AG09309 (cell line): ENCODE results near the gene RALB.
"Not testable (repeated sequence)": the region's sequence is repeated elsewhere in the genome, so short reads cannot be mapped to it uniquely, and the experiment has no call there.

ENCODE experiments used
- DNase-seq: peaks from one replicate; pipeline ENCODE4 v3.0.0-alpha.2; 2010; ENCODE audit warnings: low read depth
- H3K4me3 ChIP-seq: 2 replicates; pipeline ENCODE4 v1.5.1; 2011; ENCODE audit warnings: mild to moderate bottlenecking, low read depth, low read length, moderate library complexity; ENCODE audit not compliant: control insufficient read depth
- TF ChIP-seq, protein P1 (sequence below): IDR thresholded peaks from 2 replicates; pipeline ENCODE4 v1.5.1; 2011; ENCODE audit warnings: mild to moderate bottlenecking, low read depth, low read length, inconsistent platforms; ENCODE audit not compliant: insufficient read depth, control insufficient read depth; ENCODE audit errors: missing control alignments

RALB gene

DNA sequence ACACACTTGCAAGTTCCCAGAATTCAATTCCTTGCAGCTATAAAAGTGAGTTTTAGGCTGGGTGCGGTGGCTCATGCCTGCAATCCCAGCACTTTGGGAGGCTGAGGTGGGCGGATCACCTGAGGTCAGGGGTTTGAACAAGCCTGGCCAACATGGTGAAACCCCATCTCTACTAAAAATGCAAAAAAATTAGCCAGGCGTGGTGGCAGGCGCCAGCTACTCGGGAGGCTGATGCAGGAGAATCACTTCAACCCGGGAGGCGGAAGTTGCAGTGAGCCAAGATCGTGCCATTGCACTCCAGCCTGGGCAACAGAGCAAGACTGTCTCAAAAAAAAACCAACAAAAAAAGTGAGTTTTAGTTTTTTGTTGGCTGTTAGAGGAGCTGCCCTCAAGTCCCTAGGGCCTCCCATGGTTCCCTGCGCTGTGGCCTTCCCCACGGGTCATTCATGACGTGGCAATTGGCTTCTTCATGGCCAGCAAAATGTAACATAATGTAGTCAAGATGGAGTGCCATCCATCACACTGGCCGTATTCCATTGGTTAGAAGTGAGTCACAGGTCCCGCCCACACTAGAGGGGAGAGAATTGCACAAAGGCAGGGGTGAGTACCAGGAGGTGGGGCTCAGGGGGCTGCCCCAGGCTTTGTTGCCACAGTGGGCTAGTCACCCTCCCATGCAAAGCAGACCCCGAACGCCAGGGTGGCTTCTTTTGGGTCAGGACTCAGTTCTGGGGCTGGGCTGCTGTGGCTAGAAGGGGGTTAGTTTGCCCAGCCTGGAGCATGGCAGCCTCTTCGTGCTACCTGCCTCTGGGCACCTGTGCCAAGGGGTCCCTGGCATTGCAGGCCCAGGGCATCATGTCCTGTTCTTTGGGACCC, 55.6 kb downstream of the RALB start:
- TF ChIP-seq, protein P1, sequence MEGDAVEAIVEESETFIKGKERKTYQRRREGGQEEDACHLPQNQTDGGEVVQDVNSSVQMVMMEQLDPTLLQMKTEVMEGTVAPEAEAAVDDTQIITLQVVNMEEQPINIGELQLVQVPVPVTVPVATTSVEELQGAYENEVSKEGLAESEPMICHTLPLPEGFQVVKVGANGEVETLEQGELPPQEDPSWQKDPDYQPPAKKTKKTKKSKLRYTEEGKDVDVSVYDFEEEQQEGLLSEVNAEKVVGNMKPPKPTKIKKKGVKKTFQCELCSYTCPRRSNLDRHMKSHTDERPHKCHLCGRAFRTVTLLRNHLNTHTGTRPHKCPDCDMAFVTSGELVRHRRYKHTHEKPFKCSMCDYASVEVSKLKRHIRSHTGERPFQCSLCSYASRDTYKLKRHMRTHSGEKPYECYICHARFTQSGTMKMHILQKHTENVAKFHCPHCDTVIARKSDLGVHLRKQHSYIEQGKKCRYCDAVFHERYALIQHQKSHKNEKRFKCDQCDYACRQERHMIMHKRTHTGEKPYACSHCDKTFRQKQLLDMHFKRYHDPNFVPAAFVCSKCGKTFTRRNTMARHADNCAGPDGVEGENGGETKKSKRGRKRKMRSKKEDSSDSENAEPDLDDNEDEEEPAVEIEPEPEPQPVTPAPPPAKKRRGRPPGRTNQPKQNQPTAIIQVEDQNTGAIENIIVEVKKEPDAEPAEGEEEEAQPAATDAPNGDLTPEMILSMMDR = no peak
- DNase-seq = no peak
- H3K4me3 ChIP-seq = no peak overlapping the region

DNA sequence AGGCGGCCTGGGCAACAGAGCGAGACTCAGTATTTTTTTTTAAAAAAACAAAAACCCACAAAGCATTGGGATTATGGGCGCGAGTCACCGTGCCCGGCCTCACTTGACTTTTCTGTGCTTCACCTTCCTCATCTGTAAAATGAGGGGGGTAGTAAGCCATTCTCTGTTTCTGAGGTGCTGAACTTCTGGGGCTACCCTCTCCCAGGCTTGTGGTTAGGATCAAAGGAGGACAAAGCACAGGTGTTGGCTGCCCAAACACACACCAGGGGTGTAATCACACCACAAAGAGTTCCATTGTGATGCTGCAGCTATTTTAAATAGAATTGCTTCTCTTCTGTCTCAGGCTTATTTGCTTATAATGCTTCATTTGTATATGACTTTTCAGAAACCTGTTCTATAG, 57.5 kb downstream of the RALB start:
- TF ChIP-seq, protein P1 = no peak
- no peak overlapping the region for H3K4me3 ChIP-seq
- no peak for DNase-seq

DNA sequence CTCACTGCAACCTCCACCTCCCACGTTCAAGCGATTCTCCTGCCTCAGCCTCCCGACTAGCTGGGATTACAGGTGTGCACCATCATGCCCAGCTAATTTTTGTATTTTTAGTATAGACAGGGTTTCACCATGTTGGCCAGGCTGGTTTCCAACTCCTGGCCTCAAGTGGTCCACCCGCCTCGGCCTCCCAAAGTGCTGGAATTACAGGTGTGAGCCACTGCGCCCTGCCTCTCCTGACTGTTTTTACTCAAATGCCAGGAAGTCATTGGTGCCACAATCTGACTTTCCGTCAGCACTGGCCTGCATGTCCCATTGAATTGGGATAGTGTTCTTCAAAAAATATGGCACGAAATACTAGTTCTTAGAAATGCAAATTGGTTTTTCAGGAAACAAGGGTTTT, 58.2 kb downstream of the RALB start:
- H3K4me3 ChIP-seq, DNase-seq: not testable (repeated sequence)

DNA sequence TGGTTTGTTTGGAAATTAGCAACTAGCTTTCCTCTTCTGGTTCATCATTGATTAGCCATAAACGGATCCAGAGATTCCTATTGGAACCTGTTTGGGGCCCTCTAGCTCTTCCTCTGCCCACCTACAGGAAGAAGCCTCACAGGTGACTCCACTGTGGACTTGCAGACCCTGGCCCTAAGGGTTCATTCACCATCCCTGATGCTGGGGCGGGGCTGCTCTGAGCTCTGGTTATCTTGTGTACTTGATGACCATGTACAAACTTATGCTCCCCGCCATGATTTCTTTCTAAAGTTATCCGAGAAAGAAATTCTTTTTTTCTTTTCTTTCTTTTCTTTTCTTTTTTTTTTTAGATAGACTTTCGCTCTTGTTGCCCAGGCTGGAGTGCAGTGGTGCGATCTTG, 59.4 kb downstream of the RALB start:
- H3K4me3 ChIP-seq = no peak overlapping the region
- no peak for DNase-seq
- TF ChIP-seq, protein P1 = no peak

DNA sequence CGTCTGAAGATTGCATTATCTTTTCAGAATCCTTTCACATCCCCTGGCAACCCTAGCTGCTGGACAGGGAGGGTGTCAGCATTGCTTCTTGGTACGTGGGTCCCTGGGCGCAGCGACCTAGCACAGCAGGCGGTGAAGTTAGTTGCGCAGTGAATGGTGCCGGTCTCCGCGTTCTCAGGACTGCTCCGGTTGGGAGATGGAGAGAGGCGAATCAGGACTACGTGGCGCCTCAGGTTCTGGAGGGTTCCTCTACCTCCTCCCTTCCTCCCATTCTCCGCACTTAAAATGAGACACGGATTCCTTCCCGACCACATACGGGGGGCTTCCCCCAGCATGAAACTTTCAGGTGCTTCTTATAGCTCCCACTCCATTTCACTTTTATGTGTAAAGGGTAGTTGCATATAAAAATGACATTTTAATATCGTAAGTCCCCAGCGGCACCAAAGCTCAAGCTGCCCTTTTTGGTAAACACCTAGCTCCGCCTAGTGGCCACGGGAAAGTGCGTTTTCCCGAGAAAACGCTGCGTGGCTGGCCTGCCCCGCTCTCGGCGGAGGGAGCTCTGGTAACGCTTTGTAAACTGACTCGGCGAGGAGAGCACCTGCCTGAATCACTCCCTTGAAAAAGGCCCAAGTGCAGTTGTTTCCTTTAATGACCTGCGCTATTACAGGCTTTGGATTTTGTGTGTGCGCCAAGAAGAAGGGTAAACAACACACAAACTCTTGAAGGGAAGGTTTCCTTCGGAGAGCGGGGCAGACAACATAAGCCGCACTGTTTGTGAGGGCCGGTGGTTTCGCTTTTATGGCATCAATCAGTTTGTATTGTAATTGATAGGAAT, 60.4 kb downstream of the RALB start:
- peak; percentile 46 for DNase-seq
- TF ChIP-seq, protein P1 = peak; percentile 90
- peak overlapping the region; percentile 54 for H3K4me3 ChIP-seq

DNA sequence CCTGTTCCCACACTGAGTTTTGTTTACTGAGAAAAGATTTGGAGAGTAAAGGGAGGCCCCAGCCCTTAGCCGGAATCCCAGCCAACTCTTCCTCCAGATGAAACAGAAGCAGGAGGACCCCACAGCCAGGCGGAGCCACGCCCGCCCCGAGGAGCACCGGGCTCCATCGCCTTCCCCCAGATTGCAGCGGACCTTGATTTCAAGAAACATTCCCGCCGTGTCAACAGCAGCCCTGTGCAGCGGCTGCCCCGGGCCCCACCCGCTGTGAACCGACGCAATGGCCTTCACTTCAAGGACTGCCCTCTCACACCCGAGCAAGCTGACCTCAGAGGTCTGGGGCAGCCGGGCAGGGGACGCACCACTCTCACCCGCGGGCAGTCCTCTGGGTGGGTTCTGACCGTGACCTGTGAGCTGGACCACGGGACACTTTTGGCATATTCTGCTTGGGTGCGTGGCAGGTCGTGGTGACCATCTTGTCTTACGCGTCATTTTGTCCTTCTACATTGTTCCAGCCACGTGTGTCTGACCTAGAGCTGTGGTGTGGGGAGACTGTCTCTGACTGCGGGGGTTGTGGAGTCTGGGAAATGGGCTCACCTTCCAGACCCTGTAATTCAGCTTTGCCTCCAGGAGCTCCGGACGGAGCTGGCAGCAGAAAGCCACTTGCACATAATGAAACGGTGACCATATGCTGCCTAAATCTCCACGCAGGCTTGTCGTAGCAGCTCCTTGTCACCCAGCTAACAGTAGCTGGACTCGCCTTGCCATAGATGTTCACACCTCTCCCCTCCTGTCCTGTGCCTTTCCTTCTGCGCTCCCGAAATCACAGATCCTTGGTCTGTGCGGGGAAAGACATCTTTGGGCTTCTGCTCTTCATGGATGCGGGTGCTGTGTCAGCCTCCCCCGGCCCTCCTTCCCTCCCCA, 61.3 kb downstream of the RALB start:
- TF ChIP-seq, protein P1 = no peak
- peak overlapping the region; percentile 30 for H3K4me3 ChIP-seq
- no peak for DNase-seq
